Keratinocyte (primary cell): ENCODE results near the gene ATP5MC2. TPM values are rescaled to one million over a fixed set of nuclear protein-coding genes. Genes with fewer than 3 reads are reported as not detected.

ENCODE experiments used
- DNase-seq: peaks from one replicate; pipeline ENCODE4 v3.0.0-alpha.2; 2011; ENCODE audit warnings: low read depth, missing footprints, low spot score
- FAIRE-seq: peaks from 2 replicates; lab custom pipeline; 2011; peaks lifted over from hg19 to GRCh38; lab: Jason Lieb, UNC
- H2AFZ ChIP-seq: 2 replicates; pipeline ENCODE4 v1.6.0; 2012; ENCODE audit warnings: low read length, control low read depth, inconsistent platforms; ENCODE audit not compliant: control insufficient read depth
- H3K27ac ChIP-seq: 2 replicates; pipeline ENCODE4 v1.5.1; 2011; ENCODE audit warnings: low read length; ENCODE audit not compliant: control insufficient read depth, insufficient read depth
- H3K27me3 ChIP-seq: 3 replicates; pipeline ENCODE4 v1.6.0; 2011; ENCODE audit warnings: low read length; ENCODE audit not compliant: control insufficient read depth, insufficient read depth; ENCODE audit errors: extremely low read depth
- H3K36me3 ChIP-seq, 2 experiments: 2 replicates in 1 of 2; 3 replicates in 1 of 2; pipeline ENCODE4 v1.5.1; 2011; ENCODE audit warnings: low read length in 2 of 2, mild to moderate bottlenecking in 1 of 2; ENCODE audit not compliant: control insufficient read depth in 2 of 2, insufficient read depth in 2 of 2; ENCODE audit errors: extremely low read depth in 1 of 2
- H3K4me1 ChIP-seq: 3 replicates; pipeline ENCODE4 v1.5.1; 2011; ENCODE audit warnings: low read length; ENCODE audit not compliant: control insufficient read depth, insufficient read depth; ENCODE audit errors: extremely low read depth
- H3K4me2 ChIP-seq: 3 replicates; pipeline ENCODE4 v1.6.0; 2011; ENCODE audit warnings: low read depth, low read length; ENCODE audit not compliant: control insufficient read depth, insufficient read depth; ENCODE audit errors: extremely low read depth
- H3K4me3 ChIP-seq, 3 experiments: fragments of 200-600 bp in 1 of 3; sonication (generic) in 1 of 3; 2 replicates in 2 of 3; 3 replicates in 1 of 3; pipeline ENCODE4 v1.5.1; 2011 to 2016; ENCODE audit warnings: low read length in 3 of 3, mild to moderate bottlenecking in 3 of 3, control low read depth in 2 of 3, inconsistent platforms in 1 of 3, low read depth in 1 of 3, mixed read lengths in 1 of 3, mixed run types in 1 of 3, moderate library complexity in 1 of 3; ENCODE audit not compliant: control insufficient read depth in 2 of 3, insufficient read depth in 2 of 3; ENCODE audit errors: extremely low read depth in 1 of 3
- H3K79me2 ChIP-seq: 2 replicates; pipeline ENCODE4 v1.6.0; 2012; ENCODE audit warnings: low read length; ENCODE audit not compliant: control insufficient read depth, insufficient read depth
- H3K9ac ChIP-seq: 3 replicates; pipeline ENCODE4 v1.6.0; 2011; ENCODE audit warnings: low read length; ENCODE audit not compliant: control insufficient read depth, insufficient read depth; ENCODE audit errors: extremely low read depth
- H3K9me1 ChIP-seq: 3 replicates; pipeline ENCODE4 v1.6.0; 2011; ENCODE audit warnings: low read length; ENCODE audit not compliant: control insufficient read depth, insufficient read depth; ENCODE audit errors: extremely low read depth
- H3K9me3 ChIP-seq: 2 replicates; pipeline ENCODE4 v1.5.1; 2012; ENCODE audit warnings: low read depth, low read length; ENCODE audit not compliant: control insufficient read depth
- H4K20me1 ChIP-seq: 3 replicates; pipeline ENCODE4 v1.6.0; 2011; ENCODE audit warnings: low read length; ENCODE audit not compliant: control insufficient read depth, insufficient read depth; ENCODE audit errors: extremely low read depth
- CTCF ChIP-seq, 3 experiments: IDR thresholded peaks in 1 of 3; conservative IDR thresholded peaks in 1 of 3; optimal IDR thresholded peaks in 1 of 3; 2 replicates in 2 of 3; 3 replicates in 1 of 3; pipeline versions ENCODE3 to v1.5.1; 2011; ENCODE audit warnings: low read length in 3 of 3, mild to moderate bottlenecking in 3 of 3, moderate library complexity in 2 of 3, control low read depth in 1 of 3, inconsistent platforms in 1 of 3; ENCODE audit not compliant: insufficient read depth in 2 of 3; ENCODE audit errors: extremely low read depth in 1 of 3
- EZH2 ChIP-seq: IDR thresholded peaks from one replicate; pipeline ENCODE4 v1.6.1; 2012; ENCODE audit warnings: inconsistent platforms, mild to moderate bottlenecking, low read length, moderate library complexity
- dilution Hi-C: fragments of 300-500 bp; cut with MboI; formaldehyde crosslinking; loops from one replicate; pipeline ENCODE4 v1.7.0; 2020; ENCODE audit warnings: low sequenced_read_pairs; ENCODE audit not compliant: extremely low pct_ligation_motif_present
- polyA plus RNA-seq, 5 experiments: library from polyadenylated mRNA; depleted of rRNA in 3 of 5; stranded (reverse) in 3 of 5; stranded (forward) in 1 of 5; unstranded in 1 of 5; fragments of >200 nt; gene quantifications; 1 replicate in 1 of 5; 2 replicates in 3 of 5; 3 replicates in 1 of 5; pipeline versions ENCODE4 v1.2.1 to v1.2.3, GENCODE V29; 2011 to 2012; ENCODE audit warnings: missing spikeins in 2 of 5, low read depth in 1 of 5, low replicate concordance in 1 of 5

Gene ATP5MC2
- polyA plus RNA-seq, 1 donor (not counting 4 experiments of a cell fraction or from before 2014, with no cell fraction given): 138 TPM

- no peaks in the 10 kb centered on the region for H3K79me2 ChIP-seq
- no peak overlapping the region for H2AFZ ChIP-seq
- no peak overlapping the region for H3K4me3 ChIP-seq
- H4K20me1 ChIP-seq: no peaks in the 10 kb centered on the region
- TF ChIP-seq EZH2: no peak
- TF ChIP-seq CTCF (optimal IDR thresholded peaks at IDR 0.05 in 1 of 3, IDR thresholded peaks at IDR 0.05 in 1 of 3, conservative IDR thresholded peaks at IDR 0.05 in 1 of 3; ENCODE audit: extremely low read depth in 1 of 3, insufficient read depth in 2 of 3, low read length in 3 of 3): no peak
- H3K9me3 ChIP-seq: no peaks in the 10 kb centered on the region
- H3K27ac ChIP-seq: no peak overlapping the region
- dilution Hi-C loops: no loop called here
- no peaks in the 10 kb centered on the region for H3K4me1 ChIP-seq
- no peak overlapping the region for H3K9ac ChIP-seq
- peaks cover 28% of the 10 kb centered on the region for H3K27me3 ChIP-seq
- H3K9me1 ChIP-seq: no peaks in the 10 kb centered on the region
- FAIRE-seq (no peak), DNase-seq (no peak)
- H3K36me3 ChIP-seq: peaks cover 0 to 3% of the 10 kb centered on the region in 2 experiments
- no peak overlapping the region for H3K4me2 ChIP-seq
Measured at GRCh38 chr12:53706080-53706479, 30.2 kb upstream of the ATP5MC2 start.

GRCh38 chr12:53703756-53704155 lies 27.9 kb upstream of the ATP5MC2 start:
- Histone ChIP-seq H3K27ac (no peak overlapping the region), H3K36me3 (no peaks in the 10 kb centered on the region), H3K4me1 (no peaks in the 10 kb centered on the region), H3K27me3 (peaks cover 25% of the 10 kb centered on the region), H3K4me2 (no peak overlapping the region), H3K4me3 (no peak overlapping the region), H2AFZ (no peak overlapping the region), H3K9me1 (no peaks in the 10 kb centered on the region), H3K9me3 (no peaks in the 10 kb centered on the region), H4K20me1 (no peaks in the 10 kb centered on the region), H3K9ac (no peak overlapping the region), H3K79me2 (no peaks in the 10 kb centered on the region)
- dilution Hi-C loops: no loop called here
- no peak for TF ChIP-seq CTCF (optimal IDR thresholded peaks at IDR 0.05 in 1 of 3, IDR thresholded peaks at IDR 0.05 in 1 of 3, conservative IDR thresholded peaks at IDR 0.05 in 1 of 3; ENCODE audit: extremely low read depth in 1 of 3, insufficient read depth in 2 of 3, low read length in 3 of 3)
- no peak for TF ChIP-seq EZH2
- FAIRE-seq: no peak
- DNase-seq: no peak
